Vagina (tissue), 2 donors: Measurements from ENCODE around the gene RNF135.

Experiments used
- POLR2A ChIP-seq, 2 donors: fragments of 450-650 bp; IDR thresholded peaks; one replicate each; pipeline ENCODE4 v1.6.1; 2017; ENCODE audit warnings: antibody characterized with exemption in 2 of 2, mild to moderate bottlenecking in 2 of 2, moderate library complexity in 2 of 2
- POLR2AphosphoS5 ChIP-seq, 2 donors: sonication (generic); formaldehyde crosslinking; IDR thresholded peaks; one replicate each; pipeline ENCODE4 v1.9.0; 2017; ENCODE audit warnings: antibody characterized with exemption in 2 of 2, mild to moderate bottlenecking in 2 of 2, low read depth in 1 of 2; ENCODE audit not compliant: insufficient read depth in 1 of 2
- TF ChIP-seq, protein P1 (sequence below), 3 experiments: fragments of 450-650 bp in 2 of 3; fragments of 200-600 bp in 1 of 3; sonication (generic) in 1 of 3; IDR thresholded peaks; one replicate each; pipeline ENCODE4 v1.5.1; 2017 to 2019; ENCODE audit warnings: antibody characterized with exemption in 3 of 3, mild to moderate bottlenecking in 2 of 3, moderate library complexity in 2 of 3

DNA sequence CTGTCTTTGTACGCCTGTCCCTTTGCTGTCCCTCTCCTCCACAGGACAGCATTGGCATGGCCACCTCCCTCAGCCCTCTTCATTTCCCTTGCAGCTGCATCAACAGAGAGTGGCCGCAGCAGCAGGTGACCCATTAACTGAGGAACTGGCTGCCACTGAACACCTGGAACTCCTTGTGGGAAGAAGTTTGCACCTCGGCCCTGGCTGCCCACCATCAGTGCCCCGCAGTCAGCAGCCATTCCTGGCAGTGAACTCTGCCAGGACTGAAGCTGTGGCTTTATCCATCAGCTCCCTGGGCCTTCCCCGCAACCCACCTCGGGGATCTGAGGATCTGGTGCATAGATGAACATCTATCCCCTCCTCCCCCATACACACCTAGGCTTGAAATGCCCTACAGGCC, 13.1 kb upstream of the RNF135 start:
- TF ChIP-seq, protein P1, sequence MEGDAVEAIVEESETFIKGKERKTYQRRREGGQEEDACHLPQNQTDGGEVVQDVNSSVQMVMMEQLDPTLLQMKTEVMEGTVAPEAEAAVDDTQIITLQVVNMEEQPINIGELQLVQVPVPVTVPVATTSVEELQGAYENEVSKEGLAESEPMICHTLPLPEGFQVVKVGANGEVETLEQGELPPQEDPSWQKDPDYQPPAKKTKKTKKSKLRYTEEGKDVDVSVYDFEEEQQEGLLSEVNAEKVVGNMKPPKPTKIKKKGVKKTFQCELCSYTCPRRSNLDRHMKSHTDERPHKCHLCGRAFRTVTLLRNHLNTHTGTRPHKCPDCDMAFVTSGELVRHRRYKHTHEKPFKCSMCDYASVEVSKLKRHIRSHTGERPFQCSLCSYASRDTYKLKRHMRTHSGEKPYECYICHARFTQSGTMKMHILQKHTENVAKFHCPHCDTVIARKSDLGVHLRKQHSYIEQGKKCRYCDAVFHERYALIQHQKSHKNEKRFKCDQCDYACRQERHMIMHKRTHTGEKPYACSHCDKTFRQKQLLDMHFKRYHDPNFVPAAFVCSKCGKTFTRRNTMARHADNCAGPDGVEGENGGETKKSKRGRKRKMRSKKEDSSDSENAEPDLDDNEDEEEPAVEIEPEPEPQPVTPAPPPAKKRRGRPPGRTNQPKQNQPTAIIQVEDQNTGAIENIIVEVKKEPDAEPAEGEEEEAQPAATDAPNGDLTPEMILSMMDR (IDR thresholded peaks at IDR 0.05): no peak
- TF ChIP-seq POLR2A (IDR thresholded peaks at IDR 0.05) (no peak), POLR2AphosphoS5 (IDR thresholded peaks at IDR 0.05; ENCODE audit: insufficient read depth in 1 of 2, low read depth in 1 of 2) (no peak)
